ENCODE results near the gene R3HDM2.

Gene R3HDM2

DNA sequence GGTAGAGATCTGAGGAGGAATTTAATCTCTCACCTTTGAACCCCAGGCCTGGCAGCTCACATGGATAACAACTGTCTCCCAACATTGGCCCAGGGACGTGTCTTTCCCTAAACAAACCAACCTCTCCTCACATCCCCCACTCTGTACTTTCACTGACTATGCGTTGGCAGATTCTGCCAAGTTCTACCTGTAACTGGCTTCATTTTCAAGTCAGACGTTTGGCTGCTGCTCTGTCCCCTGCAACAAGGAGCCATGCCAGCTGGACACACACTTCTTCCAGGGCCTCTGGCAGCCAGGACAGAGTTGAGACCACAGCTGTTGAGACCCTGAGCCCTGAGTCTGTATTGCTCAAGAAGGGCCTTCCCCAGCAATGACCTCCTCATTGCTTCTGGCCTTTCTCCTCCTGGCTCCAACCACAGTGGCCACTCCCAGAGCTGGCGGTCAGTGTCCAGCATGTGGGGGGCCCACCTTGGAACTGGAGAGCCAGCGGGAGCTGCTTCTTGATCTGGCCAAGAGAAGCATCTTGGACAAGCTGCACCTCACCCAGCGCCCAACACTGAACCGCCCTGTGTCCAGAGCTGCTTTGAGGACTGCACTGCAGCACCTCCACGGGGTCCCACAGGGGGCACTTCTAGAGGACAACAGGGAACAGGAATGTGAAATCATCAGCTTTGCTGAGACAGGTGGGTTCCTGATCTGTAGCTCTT is 3.8 kb upstream of the R3HDM2 start, which contains the start of gene INHBC:
INHBC (plus strand) TSS at position 268 of the 707 bp plus-strand sequence; CDS start at position 371, 103 bp downstream.
- H4K20me1 ChIP-seq (ENCODE audit: insufficient read depth, low read length): no peaks in the 10 kb centered on the region
- peaks cover 16% of the 10 kb centered on the region for H3K4me1 ChIP-seq (ENCODE audit: insufficient read depth, low read length, severe bottlenecking)
- no peaks in the 10 kb centered on the region for H3K36me3 ChIP-seq (ENCODE audit: insufficient read depth, low read length)
- H3K27me3 ChIP-seq (ENCODE audit: insufficient read depth, low read length): no peaks in the 10 kb centered on the region
- H3K79me2 ChIP-seq (ENCODE audit: insufficient read depth, low read length): peaks cover 6% of the 10 kb centered on the region
- no peak within 1 kb of the TSS for H3K27ac ChIP-seq (ENCODE audit: low read depth, low read length, poor library complexity, severe bottlenecking)
- TF ChIP-seq, protein P1, sequence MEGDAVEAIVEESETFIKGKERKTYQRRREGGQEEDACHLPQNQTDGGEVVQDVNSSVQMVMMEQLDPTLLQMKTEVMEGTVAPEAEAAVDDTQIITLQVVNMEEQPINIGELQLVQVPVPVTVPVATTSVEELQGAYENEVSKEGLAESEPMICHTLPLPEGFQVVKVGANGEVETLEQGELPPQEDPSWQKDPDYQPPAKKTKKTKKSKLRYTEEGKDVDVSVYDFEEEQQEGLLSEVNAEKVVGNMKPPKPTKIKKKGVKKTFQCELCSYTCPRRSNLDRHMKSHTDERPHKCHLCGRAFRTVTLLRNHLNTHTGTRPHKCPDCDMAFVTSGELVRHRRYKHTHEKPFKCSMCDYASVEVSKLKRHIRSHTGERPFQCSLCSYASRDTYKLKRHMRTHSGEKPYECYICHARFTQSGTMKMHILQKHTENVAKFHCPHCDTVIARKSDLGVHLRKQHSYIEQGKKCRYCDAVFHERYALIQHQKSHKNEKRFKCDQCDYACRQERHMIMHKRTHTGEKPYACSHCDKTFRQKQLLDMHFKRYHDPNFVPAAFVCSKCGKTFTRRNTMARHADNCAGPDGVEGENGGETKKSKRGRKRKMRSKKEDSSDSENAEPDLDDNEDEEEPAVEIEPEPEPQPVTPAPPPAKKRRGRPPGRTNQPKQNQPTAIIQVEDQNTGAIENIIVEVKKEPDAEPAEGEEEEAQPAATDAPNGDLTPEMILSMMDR (IDR thresholded peaks at IDR 0.05; ENCODE audit: low read length): no peak
- no peak for TF ChIP-seq EZH2 (IDR thresholded peaks at IDR 0.05; ENCODE audit: borderline replicate concordance, low read length)
- H3K4me3 ChIP-seq (ENCODE audit: low read depth, low read length, poor library complexity, severe bottlenecking): no peak within 1 kb of the TSS
- no peaks in the 10 kb centered on the region for H3K9me3 ChIP-seq (ENCODE audit: low read length)
- H3K4me2 ChIP-seq (ENCODE audit: low read length): no peak within 1 kb of the TSS
- no peak within 1 kb of the TSS for H2AFZ ChIP-seq (ENCODE audit: low read length)
- no peaks in the 10 kb centered on the region for H3K9me2 ChIP-seq (ENCODE audit: low read depth, low read length)
- H3F3A ChIP-seq (ENCODE audit: insufficient read depth, low read length): no peaks in the 10 kb centered on the region
- H3K9ac ChIP-seq (ENCODE audit: low read length): no peak within 1 kb of the TSS

DNA sequence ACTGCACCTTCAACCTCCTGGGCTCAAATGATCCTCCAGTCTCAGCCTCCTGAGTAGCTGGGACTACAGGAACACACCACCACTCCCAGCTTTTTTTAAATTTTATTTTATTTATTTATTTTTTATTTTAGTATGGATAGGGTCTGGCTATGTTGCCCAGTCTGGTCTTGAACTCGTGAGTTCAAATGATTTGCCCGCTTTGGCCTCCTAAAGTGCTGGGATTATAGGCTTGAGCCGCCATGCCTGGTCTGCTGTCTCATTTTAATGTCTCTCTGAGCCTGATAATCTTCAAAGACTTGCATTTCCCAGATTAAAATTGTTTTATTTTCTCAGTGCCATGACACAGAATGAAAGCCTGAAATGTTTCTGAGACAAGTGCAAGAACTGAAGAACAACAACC is 2.5 kb upstream of the R3HDM2 start:
- Histone ChIP-seq H2AFZ (ENCODE audit: low read length) (no peak overlapping the region), H3K79me2 (ENCODE audit: insufficient read depth, low read length) (peaks cover 16% of the 10 kb centered on the region), H3K27me3 (ENCODE audit: insufficient read depth, low read length) (no peaks in the 10 kb centered on the region), H3K4me3 (ENCODE audit: low read depth, low read length, poor library complexity, severe bottlenecking) (no peak overlapping the region), H3K9ac (ENCODE audit: low read length) (no peak overlapping the region), H3K9me2 (ENCODE audit: low read depth, low read length) (no peaks in the 10 kb centered on the region), H3K4me2 (ENCODE audit: low read length) (no peak overlapping the region), H3K4me1 (ENCODE audit: insufficient read depth, low read length, severe bottlenecking) (peaks cover 29% of the 10 kb centered on the region), H3F3A (ENCODE audit: insufficient read depth, low read length) (no peaks in the 10 kb centered on the region), H3K27ac (ENCODE audit: low read depth, low read length, poor library complexity, severe bottlenecking) (no peak overlapping the region), H4K20me1 (ENCODE audit: insufficient read depth, low read length) (no peaks in the 10 kb centered on the region), H3K36me3 (ENCODE audit: insufficient read depth, low read length) (no peaks in the 10 kb centered on the region), H3K9me3 (ENCODE audit: low read length) (no peaks in the 10 kb centered on the region)
- TF ChIP-seq EZH2 (IDR thresholded peaks at IDR 0.05; ENCODE audit: borderline replicate concordance, low read length): no peak
- TF ChIP-seq, protein P1 (IDR thresholded peaks at IDR 0.05; ENCODE audit: low read length): no peak

DNA sequence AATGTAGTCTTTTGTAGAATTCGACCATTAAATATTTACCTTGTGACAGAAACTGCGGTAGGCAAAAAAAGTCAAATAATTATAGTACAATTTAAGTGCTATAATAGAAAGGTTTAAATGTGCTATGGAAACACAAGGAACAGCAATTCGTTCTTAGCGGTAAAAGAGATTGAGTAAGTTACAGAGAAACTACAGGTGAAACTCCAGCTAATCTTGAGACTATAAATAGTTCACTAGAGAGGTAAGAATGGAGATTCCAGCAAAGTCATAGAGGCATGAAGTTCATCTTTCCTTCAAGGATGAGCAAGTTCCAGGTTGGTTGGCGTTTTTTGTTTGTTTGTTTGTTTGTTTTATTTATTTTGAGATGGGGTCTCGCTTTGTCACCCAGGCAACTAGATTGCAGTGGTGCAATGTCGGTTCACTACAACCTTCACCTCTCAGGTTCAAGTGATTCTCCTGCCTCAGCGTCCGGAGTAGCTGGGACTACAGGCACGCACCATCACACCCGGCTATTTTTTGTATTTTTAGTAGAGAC is 878 bp upstream of the R3HDM2 start:
- no peaks in the 10 kb centered on the region for H3K36me3 ChIP-seq (ENCODE audit: insufficient read depth, low read length)
- H3K79me2 ChIP-seq (ENCODE audit: insufficient read depth, low read length): peaks cover 16% of the 10 kb centered on the region
- H3K27ac ChIP-seq (ENCODE audit: low read depth, low read length, poor library complexity, severe bottlenecking): peak overlapping the region; percentile 56
- H3K9me3 ChIP-seq (ENCODE audit: low read length): no peaks in the 10 kb centered on the region
- no peaks in the 10 kb centered on the region for H3K27me3 ChIP-seq (ENCODE audit: insufficient read depth, low read length)
- no peak for TF ChIP-seq EZH2 (IDR thresholded peaks at IDR 0.05; ENCODE audit: borderline replicate concordance, low read length)
- TF ChIP-seq, protein P1 (IDR thresholded peaks at IDR 0.05; ENCODE audit: low read length): no peak
- H3K9me2 ChIP-seq (ENCODE audit: low read depth, low read length): no peaks in the 10 kb centered on the region
- H3K9ac ChIP-seq (ENCODE audit: low read length): peak overlapping the region; percentile 85
- H3K4me3 ChIP-seq (ENCODE audit: low read depth, low read length, poor library complexity, severe bottlenecking): peak overlapping the region; percentile 78
- peaks cover 35% of the 10 kb centered on the region for H3K4me1 ChIP-seq (ENCODE audit: insufficient read depth, low read length, severe bottlenecking)
- no peaks in the 10 kb centered on the region for H4K20me1 ChIP-seq (ENCODE audit: insufficient read depth, low read length)
- peak overlapping the region; percentile 31 for H2AFZ ChIP-seq (ENCODE audit: low read length)
- H3K4me2 ChIP-seq (ENCODE audit: low read length): peak overlapping the region; percentile 94
- H3F3A ChIP-seq (ENCODE audit: insufficient read depth, low read length): no peaks in the 10 kb centered on the region

All from OCI-LY1 (cell line).